Activated CD4-positive, alpha-beta T cell treated with anti-CD3 and anti-CD28 coated beads, Interleukin-2, amount 50 U/mL, for 16 hours (primary cell): Measurements from ENCODE around the gene OR8D2.

ENCODE experiments used
- DNase-seq: peaks from one replicate; pipeline ENCODE4 v3.0.0-alpha.2; 2020

Gene OR8D2

DNA sequence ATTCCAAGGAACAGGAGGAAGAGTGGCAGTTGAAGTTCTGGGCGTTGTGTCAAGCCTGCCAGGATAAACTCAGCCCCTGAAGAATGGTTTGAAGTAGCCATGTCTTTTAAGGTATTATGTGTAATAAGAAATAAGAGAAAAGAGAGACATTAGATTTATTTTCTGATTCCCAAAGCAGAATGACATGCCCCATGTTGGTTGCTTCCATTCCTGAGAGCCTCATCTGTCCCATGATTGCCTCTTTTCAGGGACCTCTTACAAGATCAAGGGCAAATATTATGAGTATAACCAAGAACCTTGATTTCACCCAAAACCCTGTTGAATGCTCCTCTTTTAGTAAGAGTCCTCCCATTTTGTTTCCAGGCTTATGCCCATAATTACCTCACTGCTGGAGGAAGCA lies at the start of gene OR8D2:
Gene OR8D2, minus strand, starts transcription at position 101 of the 400 bp plus-strand sequence. Its CDS starts 0 bp downstream, at position 101.
- DNase-seq, result no peak

- DNase-seq, result no peak
These were observed 39.6 kb upstream of the OR8D2 start for GRCh38 chr11:124359566-124359965.

- no peak for DNase-seq
These were observed 26.4 kb upstream of the OR8D2 start for GRCh38 chr11:124346311-124346955.

DNA sequence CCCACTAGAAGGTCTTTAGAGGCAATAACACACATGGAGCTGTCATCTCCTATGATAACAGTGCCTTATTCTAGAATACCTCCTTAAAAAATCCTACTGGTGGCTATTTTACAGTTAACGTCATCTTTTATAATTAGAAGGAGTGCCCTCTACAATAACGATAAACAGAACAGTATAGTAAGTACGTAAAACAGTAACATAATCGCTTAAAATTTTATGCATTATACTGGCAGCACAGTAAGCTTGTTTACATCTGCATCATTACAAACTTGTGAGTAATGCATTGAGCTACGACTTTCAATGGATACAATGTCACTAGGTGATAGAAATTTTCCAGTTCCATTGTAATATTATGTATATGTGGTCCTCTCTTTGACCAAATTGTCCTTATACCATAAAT lies 24.3 kb upstream of the OR8D2 start:
- no peak for DNase-seq

GRCh38 chr11:124340142-124340447 lies 20.1 kb upstream of the OR8D2 start:
- no peak for DNase-seq

DNA sequence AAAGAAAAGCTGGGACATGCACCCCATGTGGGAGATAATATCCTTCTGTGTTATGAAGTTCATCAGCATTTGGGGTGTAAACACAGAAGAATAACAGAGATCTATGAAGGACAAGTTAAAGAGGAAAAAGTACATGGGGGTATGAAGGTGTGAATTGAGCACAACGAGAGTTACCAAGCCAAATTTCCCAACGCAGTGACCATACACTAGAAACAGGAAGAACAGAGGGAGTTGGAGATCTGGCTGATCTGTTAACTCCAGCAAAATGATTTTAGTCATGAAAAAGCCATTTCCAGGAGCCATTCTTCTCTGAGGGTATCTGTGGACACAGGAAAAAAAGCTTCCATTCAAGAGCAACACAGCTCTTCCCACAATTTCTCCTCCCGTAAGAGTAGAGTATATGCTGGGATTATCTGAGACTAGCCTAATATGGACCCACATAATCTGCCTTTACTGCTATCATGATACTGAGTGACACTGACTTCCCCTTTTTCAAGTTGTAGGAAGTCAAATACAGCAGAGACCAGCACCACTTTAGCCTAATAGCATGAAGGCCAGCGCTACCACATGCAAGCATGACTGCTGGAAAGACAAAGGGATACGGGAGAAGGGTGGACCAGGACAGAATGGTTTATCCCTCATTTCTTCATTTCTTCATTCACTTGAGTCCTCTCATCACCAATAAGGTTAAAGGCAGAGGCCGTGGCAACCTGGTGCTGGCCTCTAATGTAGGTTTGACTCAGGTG lies 19.6 kb upstream of the OR8D2 start:
- DNase-seq, result no peak

GRCh38 chr11:124331873-124332272 lies 11.9 kb upstream of the OR8D2 start:
- no peak for DNase-seq

- DNase-seq, result no peak
These were observed 9.9 kb upstream of the OR8D2 start for GRCh38 chr11:124329787-124330478.

- no peak for DNase-seq
These were observed 7.8 kb upstream of the OR8D2 start for GRCh38 chr11:124327775-124328174.

DNA sequence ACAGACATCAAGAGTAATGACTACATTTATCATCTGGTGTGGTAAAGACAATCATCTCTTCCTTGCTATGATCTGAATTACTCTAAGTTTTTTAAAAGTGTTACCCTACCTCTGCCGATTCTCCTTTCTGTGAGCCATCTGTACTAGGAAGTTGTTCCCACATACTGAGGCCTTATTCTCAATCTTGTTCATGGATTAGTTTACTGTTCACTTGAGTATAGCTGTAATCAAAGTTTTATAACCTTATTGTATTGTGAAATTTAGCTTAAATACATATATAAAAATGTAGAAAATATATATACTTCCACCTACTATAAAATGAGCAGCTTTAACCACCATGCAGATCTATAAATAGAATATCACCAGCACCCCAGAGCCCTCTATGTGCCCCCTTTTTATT lies 2.4 kb upstream of the OR8D2 start:
- no peak for DNase-seq

DNA sequence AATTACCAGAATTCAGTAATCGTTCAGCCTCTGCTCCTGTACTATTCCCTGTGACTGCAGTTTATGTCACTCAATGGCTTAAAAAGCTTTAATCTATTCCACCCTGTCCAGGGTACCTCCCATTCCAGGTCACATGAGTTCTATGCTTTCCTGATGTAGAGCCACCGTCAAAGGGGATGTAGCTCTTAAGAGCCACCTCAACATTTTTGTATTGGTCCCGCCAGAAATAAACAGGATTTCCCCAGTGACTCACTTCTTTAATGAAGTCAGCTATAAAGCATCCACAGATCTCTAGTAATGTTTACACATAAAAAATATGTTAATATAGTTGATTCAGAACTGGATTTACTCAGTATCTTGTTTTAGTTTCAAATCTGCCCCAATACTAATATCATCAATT lies 4.9 kb downstream of the OR8D2 start:
- no peak for DNase-seq

DNA sequence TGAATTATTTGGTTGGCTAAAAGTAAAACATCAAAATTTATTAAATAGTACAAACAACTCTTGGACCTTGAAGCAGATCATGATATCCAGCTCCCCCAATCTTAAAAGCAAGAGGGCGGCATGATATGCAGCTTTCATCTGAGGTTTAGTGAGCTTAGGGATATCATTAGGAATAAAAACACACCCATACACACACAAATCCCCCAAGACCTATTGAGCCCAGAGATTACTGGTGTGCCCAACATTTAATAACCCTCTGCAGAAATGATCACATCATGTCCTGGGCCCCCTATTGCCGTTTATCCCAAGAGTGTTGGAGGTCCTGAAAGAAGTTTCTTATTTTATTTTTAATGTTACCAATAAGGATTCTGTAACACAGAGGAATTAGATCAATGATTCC lies 6.1 kb downstream of the OR8D2 start, which contains the start of gene OR8D1:
Gene OR8D1, minus strand, starts transcription at position 101 of the 400 bp plus-strand sequence. CDS start 3,183 bp downstream, outside the sequence.
- no peak for DNase-seq

GRCh38 chr11:124313131-124313530 lies 6.9 kb downstream of the OR8D2 start:
- no peak for DNase-seq

DNA sequence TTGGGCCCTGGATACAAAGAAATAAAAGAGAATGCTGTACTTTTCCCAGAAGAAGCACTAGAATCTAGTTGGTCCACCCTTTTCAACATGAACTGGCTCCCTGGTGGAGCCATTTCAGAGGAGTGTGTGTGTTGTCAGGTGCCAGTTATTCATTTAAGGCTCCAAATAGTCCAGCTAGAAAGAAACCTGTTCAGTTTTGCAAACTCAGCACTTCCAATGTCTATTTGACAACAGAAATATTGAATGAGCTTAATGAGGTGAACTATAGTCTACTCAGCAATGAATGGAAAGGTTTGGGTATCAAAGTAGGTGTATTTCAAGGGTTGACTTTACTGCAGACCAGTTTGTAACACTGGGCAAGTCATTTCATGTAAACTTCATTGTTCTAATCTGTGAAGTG lies 8.3 kb downstream of the OR8D2 start:
- no peak for DNase-seq

DNA sequence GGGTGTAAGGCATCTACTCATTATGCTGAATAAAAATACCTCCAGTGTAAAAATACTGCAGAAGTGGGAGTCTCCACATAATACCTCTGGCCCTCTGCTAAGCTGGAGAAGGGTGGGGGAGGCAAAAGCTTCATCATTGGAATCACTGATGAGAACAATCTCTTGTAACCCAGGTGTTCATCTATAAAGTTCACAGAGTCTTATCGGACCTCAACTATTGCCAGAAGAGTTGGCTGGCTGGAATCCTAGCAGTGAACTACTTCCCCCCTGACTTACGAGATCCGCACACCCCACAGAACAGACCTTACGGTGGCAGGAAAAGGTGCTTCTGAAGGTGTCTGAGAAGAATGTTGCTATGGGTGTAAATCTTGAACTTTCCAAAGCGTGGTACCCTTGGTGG lies 8.7 kb downstream of the OR8D2 start:
- DNase-seq, result no peak

DNA sequence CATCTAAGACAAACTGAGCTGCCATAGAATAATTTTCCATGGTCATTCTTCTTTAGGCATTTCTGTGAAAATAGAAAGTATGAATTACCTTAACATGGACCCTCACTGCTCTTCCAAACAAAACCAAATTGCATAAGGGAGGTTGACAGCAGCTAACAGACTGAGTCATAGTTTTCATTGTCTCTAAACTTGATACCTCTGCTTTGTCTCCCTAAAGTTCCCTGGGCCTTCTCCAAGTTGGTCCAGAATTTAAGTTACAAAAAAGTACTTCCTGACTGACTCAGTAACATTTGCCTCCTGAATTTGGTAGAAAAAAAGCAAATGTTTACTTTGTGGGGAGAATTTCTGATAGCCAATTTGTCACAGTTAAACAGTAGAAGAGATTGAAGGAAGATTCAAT lies 9.3 kb downstream of the OR8D2 start:
- no peak for DNase-seq

DNA sequence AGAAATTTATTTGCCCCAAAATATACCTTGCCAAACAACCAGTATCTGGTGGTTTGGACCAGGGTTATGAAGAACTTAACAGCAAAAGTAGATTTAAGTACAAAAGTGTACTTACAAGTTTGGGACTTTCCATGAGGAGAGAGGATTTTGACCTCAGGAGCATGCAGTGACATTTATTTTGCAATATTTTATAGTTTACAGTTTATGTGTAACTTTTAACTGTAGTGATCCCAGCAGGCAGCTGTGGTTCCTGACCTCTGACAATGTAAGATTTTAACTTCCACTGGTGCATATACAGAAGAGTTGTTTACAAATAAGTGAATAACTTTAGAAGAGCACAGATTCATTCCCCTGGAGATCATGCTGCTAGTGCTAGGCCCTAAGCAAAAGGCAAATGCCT lies 12.9 kb downstream of the OR8D2 start:
- no peak for DNase-seq

DNA sequence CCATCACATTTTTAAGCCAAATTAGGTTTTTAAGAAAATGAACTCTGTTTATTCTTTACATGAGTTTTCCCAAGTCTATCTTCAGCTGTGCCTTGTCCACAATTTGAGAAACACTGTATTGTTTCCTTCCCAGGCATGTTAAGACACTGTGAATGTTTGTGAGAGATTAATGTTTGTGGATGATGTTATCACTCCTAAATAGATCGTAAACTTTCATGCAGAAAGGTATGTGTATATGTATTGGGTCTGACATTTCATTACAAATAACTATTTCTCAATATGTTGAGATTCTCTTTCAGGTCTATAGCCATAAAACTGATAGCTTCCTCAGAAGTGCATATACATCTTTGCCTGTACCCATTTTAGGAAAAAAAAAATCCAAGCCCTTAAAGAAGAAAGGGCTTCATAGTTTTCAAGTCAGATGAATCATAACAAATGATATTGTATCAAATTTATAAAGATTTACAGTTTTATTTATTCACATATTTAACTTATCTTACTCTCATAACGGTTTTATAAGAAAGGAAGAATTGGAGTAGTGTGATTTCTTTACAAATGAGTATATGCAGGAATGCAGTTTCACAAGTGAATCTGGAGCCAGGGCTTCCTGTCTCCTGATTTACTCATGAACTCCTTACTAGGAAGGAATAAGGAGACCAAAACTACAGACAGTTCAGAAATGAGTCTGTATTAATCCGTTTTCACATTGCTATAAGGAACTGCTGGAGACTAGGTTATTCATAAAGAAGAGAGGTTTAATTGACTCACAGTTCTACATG lies 17.5 kb downstream of the OR8D2 start:
- DNase-seq, result no peak

DNA sequence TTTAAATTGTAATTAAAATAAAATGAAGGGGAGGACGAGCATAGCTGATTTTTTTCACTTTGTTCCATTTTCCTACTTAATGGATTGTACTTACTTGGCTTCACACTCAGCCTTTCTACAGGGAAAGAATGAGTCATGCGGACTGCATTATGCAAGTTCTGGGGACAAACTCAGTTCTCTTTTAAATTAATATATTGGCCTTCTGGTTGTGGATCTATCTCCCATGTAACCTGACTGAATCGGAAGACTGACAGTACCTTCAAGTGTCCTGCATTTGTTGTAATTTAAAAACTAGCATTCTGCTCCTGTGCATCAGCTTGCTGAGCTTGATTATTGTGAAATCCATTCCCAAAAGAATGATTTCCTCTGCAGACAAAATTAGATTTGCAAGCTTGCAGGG lies 18.4 kb downstream of the OR8D2 start:
- DNase-seq, result no peak

- no peak for DNase-seq
These were observed 22.1 kb downstream of the OR8D2 start for GRCh38 chr11:124297921-124298320.

- no peak for DNase-seq
These were observed 24.0 kb downstream of the OR8D2 start for GRCh38 chr11:124296016-124296415.

DNA sequence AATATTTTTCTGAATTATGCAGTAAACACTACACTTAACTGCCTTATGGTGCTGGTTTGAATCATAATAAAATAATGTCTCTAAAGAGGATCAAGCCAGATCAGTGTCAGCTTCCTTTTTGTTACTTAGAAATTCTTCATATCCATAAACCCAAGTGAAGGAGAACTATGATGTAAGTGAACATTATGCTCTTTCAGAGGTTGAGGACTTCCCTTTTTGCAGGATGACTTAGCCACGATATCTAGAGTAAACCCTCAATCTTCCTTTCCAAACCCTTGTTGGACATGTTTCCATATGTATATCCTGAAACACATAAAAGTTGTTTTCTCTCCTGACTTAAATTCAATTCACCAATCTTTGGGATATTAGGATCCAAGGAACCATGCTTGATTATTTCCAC lies 25.3 kb downstream of the OR8D2 start:
- DNase-seq, result no peak

- DNase-seq, result no peak
These were observed 34.2 kb downstream of the OR8D2 start for GRCh38 chr11:124285610-124286344.
